Nephron progenitor cell (in vitro differentiated cells): ENCODE measurements around the gene WDR17.

ENCODE experiments used
- DNase-seq: peaks from one replicate; pipeline ENCODE4 v3.0.0; 2021
- H3K27ac Mint-ChIP-seq: 2 replicates; pipeline ENCODE4 v1.8.0; 2021; ENCODE audit warnings: mild to moderate bottlenecking, moderate library complexity, mixed read lengths
- H3K27me3 Mint-ChIP-seq: 2 replicates; pipeline ENCODE4 v1.8.0; 2021; ENCODE audit warnings: mild to moderate bottlenecking, low read depth, mixed read lengths; ENCODE audit not compliant: poor library complexity
- H3K36me3 Mint-ChIP-seq: 2 replicates; pipeline ENCODE4 v1.8.0; 2021; ENCODE audit warnings: low read depth, mixed read lengths
- H3K4me1 Mint-ChIP-seq: 2 replicates; pipeline ENCODE4 v1.8.0; 2021; ENCODE audit warnings: mixed read lengths
- H3K4me3 Mint-ChIP-seq: 2 replicates; pipeline ENCODE4 v1.8.0; 2021; ENCODE audit warnings: mild to moderate bottlenecking, moderate library complexity, mixed read lengths
- H3K9me3 Mint-ChIP-seq: 2 replicates; pipeline ENCODE4 v1.8.0; 2021; ENCODE audit warnings: mild to moderate bottlenecking, moderate library complexity, mixed read lengths
- TF ChIP-seq, protein P1 (sequence below): fragments of 200-600 bp; sonication (generic); IDR thresholded peaks from 2 replicates; pipeline ENCODE4 v1.5.0; 2021; ENCODE audit warnings: antibody characterized with exemption

WDR17 gene

GRCh38 chr4:176063718-176064117 lies 1.9 kb upstream of the WDR17 start:
- Mint-ChIP-seq H3K27ac (no peak overlapping the region), H3K4me1 (peaks cover 14% of the 10 kb centered on the region), H3K4me3 (no peak overlapping the region), H3K9me3 (no peaks in the 10 kb centered on the region), H3K36me3 (no peaks in the 10 kb centered on the region), H3K27me3 (peaks cover 10% of the 10 kb centered on the region)
- TF ChIP-seq, protein P1, sequence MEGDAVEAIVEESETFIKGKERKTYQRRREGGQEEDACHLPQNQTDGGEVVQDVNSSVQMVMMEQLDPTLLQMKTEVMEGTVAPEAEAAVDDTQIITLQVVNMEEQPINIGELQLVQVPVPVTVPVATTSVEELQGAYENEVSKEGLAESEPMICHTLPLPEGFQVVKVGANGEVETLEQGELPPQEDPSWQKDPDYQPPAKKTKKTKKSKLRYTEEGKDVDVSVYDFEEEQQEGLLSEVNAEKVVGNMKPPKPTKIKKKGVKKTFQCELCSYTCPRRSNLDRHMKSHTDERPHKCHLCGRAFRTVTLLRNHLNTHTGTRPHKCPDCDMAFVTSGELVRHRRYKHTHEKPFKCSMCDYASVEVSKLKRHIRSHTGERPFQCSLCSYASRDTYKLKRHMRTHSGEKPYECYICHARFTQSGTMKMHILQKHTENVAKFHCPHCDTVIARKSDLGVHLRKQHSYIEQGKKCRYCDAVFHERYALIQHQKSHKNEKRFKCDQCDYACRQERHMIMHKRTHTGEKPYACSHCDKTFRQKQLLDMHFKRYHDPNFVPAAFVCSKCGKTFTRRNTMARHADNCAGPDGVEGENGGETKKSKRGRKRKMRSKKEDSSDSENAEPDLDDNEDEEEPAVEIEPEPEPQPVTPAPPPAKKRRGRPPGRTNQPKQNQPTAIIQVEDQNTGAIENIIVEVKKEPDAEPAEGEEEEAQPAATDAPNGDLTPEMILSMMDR: no peak
- no peak for DNase-seq

GRCh38 chr4:176064539-176064938 lies 1.1 kb upstream of the WDR17 start:
- no peak overlapping the region for H3K27ac Mint-ChIP-seq
- no peaks in the 10 kb centered on the region for H3K36me3 Mint-ChIP-seq
- DNase-seq: no peak
- H3K27me3 Mint-ChIP-seq: peaks cover 10% of the 10 kb centered on the region
- peak overlapping the region; percentile 86 for H3K4me3 Mint-ChIP-seq
- H3K9me3 Mint-ChIP-seq: no peaks in the 10 kb centered on the region
- TF ChIP-seq, protein P1: no peak
- peaks cover 14% of the 10 kb centered on the region for H3K4me1 Mint-ChIP-seq

DNA sequence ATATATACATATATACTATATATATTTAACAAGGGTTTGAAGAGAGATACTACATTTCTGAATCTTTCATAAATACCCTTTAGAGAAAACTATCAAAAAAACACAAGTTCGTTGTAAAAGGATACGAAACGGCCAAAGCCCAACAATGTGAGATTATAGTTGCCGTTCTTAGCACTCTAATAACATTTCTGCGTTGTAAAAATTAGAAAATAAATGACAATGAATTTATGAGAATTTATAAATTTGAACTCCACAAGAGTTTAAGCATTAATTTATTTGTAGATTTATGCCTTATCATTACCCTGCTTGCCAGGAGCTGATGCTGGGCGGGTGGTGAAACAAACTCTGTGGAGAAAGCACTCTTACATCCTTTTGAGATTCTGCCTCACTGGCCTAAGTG lies 1.1 kb downstream of the WDR17 start:
- Mint-ChIP-seq H3K4me1 (peaks cover 14% of the 10 kb centered on the region), H3K27me3 (peaks cover 10% of the 10 kb centered on the region), H3K9me3 (no peaks in the 10 kb centered on the region), H3K4me3 (no peak overlapping the region), H3K36me3 (no peaks in the 10 kb centered on the region), H3K27ac (no peak overlapping the region)
- TF ChIP-seq, protein P1: no peak
- no peak for DNase-seq

DNA sequence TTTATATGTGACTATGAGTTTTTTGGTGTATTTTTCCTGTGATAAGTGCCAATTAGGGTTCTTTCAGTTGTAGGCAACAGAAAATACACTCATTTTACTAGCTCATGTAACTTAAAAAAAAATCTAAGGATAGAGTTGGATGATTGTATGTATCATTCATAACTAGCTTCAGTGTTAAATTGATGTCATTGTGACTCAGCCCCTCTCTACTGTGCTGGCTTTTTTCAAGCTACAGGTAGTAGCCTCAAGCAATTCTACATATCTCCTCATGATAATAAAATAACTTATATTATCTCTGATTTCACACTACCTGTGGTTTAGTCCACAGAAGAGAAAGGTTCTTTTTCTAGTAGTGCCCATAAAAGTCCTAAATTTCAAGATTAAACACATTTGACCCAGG lies 11.9 kb downstream of the WDR17 start:
- H3K27ac Mint-ChIP-seq: no peak overlapping the region
- TF ChIP-seq, protein P1: no peak
- no peaks in the 10 kb centered on the region for H3K9me3 Mint-ChIP-seq
- no peak overlapping the region for H3K4me3 Mint-ChIP-seq
- H3K27me3 Mint-ChIP-seq: no peaks in the 10 kb centered on the region
- no peak for DNase-seq
- no peaks in the 10 kb centered on the region for H3K4me1 Mint-ChIP-seq
- no peaks in the 10 kb centered on the region for H3K36me3 Mint-ChIP-seq

DNA sequence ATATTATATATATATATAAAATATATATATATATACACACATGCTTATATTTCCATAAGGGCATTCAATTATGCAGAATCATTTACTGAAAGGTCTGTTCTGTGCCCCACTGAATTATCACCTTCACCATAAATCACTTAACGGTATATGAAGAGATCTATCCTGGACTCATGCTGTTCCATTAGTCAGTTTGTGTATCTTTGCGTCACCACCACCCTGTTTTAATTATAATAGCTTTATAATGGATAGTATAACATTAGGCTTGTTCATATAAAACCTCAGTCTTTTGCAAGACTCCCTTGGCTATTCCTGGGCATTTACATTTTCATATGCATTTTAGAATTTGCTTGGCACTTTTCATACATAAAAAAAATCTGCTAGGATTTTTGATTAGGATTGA lies 19.1 kb downstream of the WDR17 start:
- Mint-ChIP-seq H3K27ac (no peak overlapping the region), H3K9me3 (peaks cover 4% of the 10 kb centered on the region), H3K36me3 (no peaks in the 10 kb centered on the region), H3K4me3 (no peak overlapping the region), H3K27me3 (no peaks in the 10 kb centered on the region), H3K4me1 (no peaks in the 10 kb centered on the region)
- DNase-seq: no peak
- TF ChIP-seq, protein P1: no peak

DNA sequence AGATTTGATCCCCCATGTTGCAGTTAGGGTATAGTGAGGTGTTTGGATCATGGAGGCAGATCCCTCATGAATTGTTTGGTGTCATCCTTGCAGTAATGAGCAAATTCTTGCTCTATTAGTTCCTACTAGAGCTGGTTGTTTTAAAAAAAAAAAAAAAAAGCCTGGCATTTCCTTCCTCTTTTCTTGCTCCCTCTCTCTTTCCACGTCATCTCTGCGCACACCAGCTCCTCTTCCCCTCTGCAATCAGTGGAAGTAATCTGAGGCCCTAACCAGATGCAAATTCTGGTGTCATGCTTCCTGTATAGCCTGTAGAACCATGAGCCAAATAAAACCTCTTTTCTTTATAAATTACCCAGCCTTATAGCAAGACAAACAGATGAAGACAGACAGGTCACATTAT lies 24.5 kb downstream of the WDR17 start:
- TF ChIP-seq, protein P1: no peak
- Mint-ChIP-seq H3K9me3 (peaks cover 16% of the 10 kb centered on the region), H3K27ac (no peak overlapping the region), H3K4me1 (no peaks in the 10 kb centered on the region), H3K27me3 (no peaks in the 10 kb centered on the region), H3K4me3 (no peak overlapping the region), H3K36me3 (no peaks in the 10 kb centered on the region)
- no peak for DNase-seq
